ENCODE data around the gene KLHL36.

KLHL36 gene

GRCh38 chr16:84643674-84644073 is 4.6 kb upstream of the KLHL36 start:
- DNase-seq (ENCODE audit: insufficient read length, low spot score), result no peak
- no peak for TF ChIP-seq POLR2A (IDR thresholded peaks at IDR 0.05; ENCODE audit: low read depth, low read length)
- FAIRE-seq, result no peak

GRCh38 chr16:84648595-84649510 is 542 bp downstream of the KLHL36 start:
- DNase-seq (ENCODE audit: insufficient read length, low spot score) (no peak), FAIRE-seq (no peak)
- TF ChIP-seq POLR2A (IDR thresholded peaks at IDR 0.05; ENCODE audit: low read depth, low read length), result no peak

GRCh38 chr16:84649511-84649861 is 1.2 kb downstream of the KLHL36 start:
- FAIRE-seq, result no peak
- no peak for DNase-seq (ENCODE audit: insufficient read length, low spot score)

GRCh38 chr16:84650062-84650991 is 2.0 kb downstream of the KLHL36 start:
- FAIRE-seq (no peak), DNase-seq (ENCODE audit: insufficient read length, low spot score) (no peak)
- no peak for TF ChIP-seq POLR2A (IDR thresholded peaks at IDR 0.05; ENCODE audit: low read depth, low read length)

More at GRCh38 chr16:84649511-84649861, 1.2 kb downstream of the KLHL36 start:
- TF ChIP-seq POLR2A (IDR thresholded peaks at IDR 0.05; ENCODE audit: low read depth, low read length), result no peak

- FAIRE-seq (no peak), DNase-seq (ENCODE audit: insufficient read length, low spot score) (no peak)
- no peak for TF ChIP-seq POLR2A (IDR thresholded peaks at IDR 0.05; ENCODE audit: low read depth, low read length)
These were observed 4.3 kb downstream of the KLHL36 start for GRCh38 chr16:84652566-84652965.

DNA sequence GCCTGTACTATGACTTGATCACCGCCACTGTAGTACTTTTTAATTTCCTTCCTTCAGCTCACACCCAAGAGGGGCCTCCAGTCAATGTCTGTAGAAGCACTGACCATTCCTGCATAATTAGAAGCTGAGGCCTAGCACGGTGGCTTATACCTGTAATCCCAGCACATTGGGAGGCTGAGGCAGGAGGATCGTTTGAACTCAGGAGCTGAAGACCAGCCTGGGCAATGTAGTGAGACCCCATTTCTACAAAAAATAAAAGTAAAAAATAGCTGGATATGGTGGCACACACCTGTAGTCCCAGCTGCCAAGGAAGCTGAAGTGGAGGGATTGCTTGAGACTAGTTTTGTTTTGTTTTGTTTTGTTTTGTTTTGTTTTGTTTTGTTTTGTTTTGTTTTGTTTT is 5.9 kb downstream of the KLHL36 start:
- DNase-seq (ENCODE audit: insufficient read length, low spot score) (no peak), FAIRE-seq (no peak)
- TF ChIP-seq POLR2A (IDR thresholded peaks at IDR 0.05; ENCODE audit: low read depth, low read length), result no peak

- DNase-seq (ENCODE audit: insufficient read length, low spot score) (no peak), FAIRE-seq (no peak)
- TF ChIP-seq POLR2A (IDR thresholded peaks at IDR 0.05; ENCODE audit: low read depth, low read length), result no peak
These were observed 6.7 kb downstream of the KLHL36 start for GRCh38 chr16:84654998-84655397.

GRCh38 chr16:84656649-84657048 is 8.3 kb downstream of the KLHL36 start:
- no peak for TF ChIP-seq POLR2A (IDR thresholded peaks at IDR 0.05; ENCODE audit: low read depth, low read length)
- DNase-seq (ENCODE audit: insufficient read length, low spot score) (no peak), FAIRE-seq (no peak)

DNA sequence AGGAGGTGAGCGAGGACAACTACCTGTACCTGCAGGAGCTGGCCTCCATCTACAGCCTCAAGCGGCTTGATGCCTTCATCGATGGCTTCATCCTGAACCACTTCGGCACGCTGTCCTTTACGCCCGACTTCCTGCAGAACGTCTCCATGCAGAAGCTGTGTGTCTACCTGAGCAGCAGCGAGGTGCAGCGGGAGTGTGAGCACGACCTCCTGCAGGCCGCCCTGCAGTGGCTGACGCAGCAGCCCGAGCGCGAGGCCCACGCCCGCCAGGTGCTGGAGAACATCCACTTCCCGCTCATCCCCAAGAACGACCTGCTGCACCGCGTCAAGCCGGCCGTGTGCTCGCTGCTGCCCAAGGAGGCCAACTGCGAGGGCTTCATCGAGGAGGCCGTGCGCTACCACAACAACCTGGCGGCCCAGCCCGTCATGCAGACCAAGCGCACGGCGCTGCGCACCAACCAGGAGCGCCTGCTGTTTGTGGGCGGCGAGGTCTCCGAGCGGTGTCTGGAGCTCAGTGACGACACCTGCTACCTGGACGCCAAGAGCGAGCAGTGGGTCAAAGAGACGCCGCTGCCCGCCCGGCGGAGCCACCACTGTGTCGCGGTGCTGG is 9.0 kb downstream of the KLHL36 start:
- no peak for DNase-seq (ENCODE audit: insufficient read length, low spot score)
- TF ChIP-seq POLR2A (IDR thresholded peaks at IDR 0.05; ENCODE audit: low read depth, low read length), result no peak
- FAIRE-seq, result no peak

DNA sequence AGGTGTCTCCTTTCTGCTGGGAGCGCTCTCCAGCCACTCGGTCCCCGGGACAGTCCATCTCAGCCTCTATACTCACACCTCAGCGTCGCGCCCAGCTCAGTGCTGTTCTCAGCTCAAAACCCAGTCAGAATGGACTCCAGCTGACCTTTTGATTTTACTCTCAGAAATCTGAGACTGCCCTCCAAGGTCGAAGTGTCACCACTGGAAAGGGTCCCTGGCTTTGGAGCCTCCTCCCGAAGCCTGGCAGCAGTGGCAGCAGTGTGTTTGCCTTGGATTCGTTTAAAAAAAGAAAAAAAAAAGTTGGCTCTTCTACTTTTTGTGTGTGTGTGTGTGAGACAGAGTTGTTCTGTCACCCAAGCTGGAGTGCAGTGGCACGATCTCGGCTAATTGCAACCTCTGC is 10.4 kb downstream of the KLHL36 start:
- DNase-seq (ENCODE audit: insufficient read length, low spot score) (no peak), FAIRE-seq (no peak)
- no peak for TF ChIP-seq POLR2A (IDR thresholded peaks at IDR 0.05; ENCODE audit: low read depth, low read length)

DNA sequence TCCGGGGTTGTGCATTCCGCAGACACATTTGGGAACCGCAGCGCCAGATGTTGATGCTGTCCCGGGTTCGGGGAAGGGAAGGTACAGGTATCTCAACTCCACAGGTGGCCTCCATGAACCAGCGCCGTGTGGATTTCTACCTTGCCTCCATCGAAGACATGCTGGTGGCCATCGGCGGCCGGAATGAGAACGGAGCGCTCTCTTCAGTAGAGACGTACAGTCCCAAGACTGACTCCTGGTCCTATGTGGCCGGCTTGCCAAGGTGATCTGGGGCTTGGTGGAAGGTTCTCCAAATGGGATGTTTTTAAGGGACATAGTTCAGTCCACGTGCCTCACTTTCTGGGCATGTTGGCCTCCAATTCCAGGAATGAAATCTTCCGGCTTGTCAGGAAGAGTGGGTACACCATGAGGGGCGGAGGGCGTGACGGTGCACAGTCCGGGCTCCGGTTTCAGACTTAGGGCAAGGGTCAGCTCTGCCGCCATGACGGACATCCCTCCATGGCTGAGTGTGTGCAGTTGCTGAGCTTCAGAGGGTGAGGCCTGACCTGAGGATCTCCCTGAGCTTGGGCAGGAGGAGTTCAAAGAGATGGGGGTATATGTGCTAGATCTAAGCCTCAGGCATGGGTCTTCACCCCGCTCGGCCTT is 11.5 kb downstream of the KLHL36 start:
- no peak for TF ChIP-seq POLR2A (IDR thresholded peaks at IDR 0.05; ENCODE audit: low read depth, low read length)
- FAIRE-seq, result no peak

GRCh38 chr16:84660973-84661372 is 12.7 kb downstream of the KLHL36 start:
- DNase-seq (ENCODE audit: insufficient read length, low spot score) (no peak), FAIRE-seq (no peak)
- TF ChIP-seq POLR2A (IDR thresholded peaks at IDR 0.05; ENCODE audit: low read depth, low read length), result no peak

More for the DNA sequence above, 11.5 kb downstream of the KLHL36 start:
- no peak for DNase-seq (ENCODE audit: insufficient read length, low spot score)

DNA sequence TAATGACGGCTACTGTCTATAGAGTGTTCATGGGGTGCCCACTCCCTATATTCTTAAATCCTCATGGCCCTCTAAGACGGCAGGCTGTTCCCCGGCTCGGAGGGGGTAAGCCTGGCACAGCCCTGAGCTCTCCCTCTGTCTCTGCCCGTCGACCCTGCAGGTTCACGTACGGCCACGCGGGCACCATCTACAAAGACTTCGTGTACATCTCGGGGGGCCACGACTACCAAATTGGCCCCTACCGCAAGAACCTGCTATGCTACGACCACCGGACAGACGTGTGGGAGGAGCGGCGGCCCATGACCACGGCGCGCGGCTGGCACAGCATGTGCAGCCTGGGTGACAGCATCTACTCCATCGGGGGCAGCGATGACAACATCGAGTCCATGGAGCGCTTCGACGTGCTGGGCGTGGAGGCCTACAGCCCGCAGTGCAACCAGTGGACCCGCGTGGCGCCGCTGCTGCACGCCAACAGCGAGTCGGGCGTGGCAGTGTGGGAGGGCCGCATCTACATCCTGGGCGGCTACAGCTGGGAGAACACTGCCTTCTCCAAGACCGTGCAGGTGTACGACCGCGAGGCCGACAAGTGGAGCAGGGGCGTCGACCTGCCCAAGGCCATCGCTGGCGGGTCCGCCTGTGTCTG is 13.2 kb downstream of the KLHL36 start:
- DNase-seq (ENCODE audit: insufficient read length, low spot score) (no peak), FAIRE-seq (no peak)
- no peak for TF ChIP-seq POLR2A (IDR thresholded peaks at IDR 0.05; ENCODE audit: low read depth, low read length)
